COLO668 (cell line): ENCODE data around the gene SYT15B.
"Not testable (repeated sequence)": the region's sequence is repeated elsewhere in the genome, so short reads cannot be mapped to it uniquely, and the experiment has no call there.

Source experiments
- DNase-seq: peaks from one replicate; lab custom pipeline; 2025; ENCODE audit not compliant: unreplicated experiment; lab: John Stamatoyannopoulos, UW

The SYT15B gene

GRCh38 chr10:47730911-47731310 lies 32.5 kb downstream of the SYT15B start:
- not testable (repeated sequence) for DNase-seq

GRCh38 chr10:47725740-47726139 lies 37.7 kb downstream of the SYT15B start:
- DNase-seq = not testable (repeated sequence)

- not testable (repeated sequence) for DNase-seq
Observed at GRCh38 chr10:47725047-47725446, 38.3 kb downstream of the SYT15B start.

GRCh38 chr10:47724119-47724518 lies 39.3 kb downstream of the SYT15B start:
- not testable (repeated sequence) for DNase-seq

GRCh38 chr10:47723362-47723761 lies 40.0 kb downstream of the SYT15B start:
- DNase-seq = not testable (repeated sequence)

GRCh38 chr10:47717011-47717769 lies 46.2 kb downstream of the SYT15B start:
- not testable (repeated sequence) for DNase-seq
